Neuronal stem cell (in vitro differentiated cells): ENCODE data around the gene SMIM14.
"Not testable (repeated sequence)": the region's sequence is repeated elsewhere in the genome, so short reads cannot be mapped to it uniquely, and the experiment has no call there.

Source experiments
- DNase-seq: peaks from one replicate; pipeline ENCODE4 v3.0.0-alpha.2; 2013; ENCODE audit warnings: low spot score
- H2AFZ ChIP-seq: one replicate; pipeline ENCODE4 v1.6.1; 2013; ENCODE audit warnings: mild to moderate bottlenecking, low read length, inconsistent platforms
- H2AK5ac ChIP-seq: 2 replicates; pipeline ENCODE4 v1.6.1; 2013; ENCODE audit warnings: low read depth, mild to moderate bottlenecking, inconsistent platforms, low read length, moderate library complexity, mixed read lengths
- H2BK120ac ChIP-seq: 2 replicates; pipeline ENCODE4 v1.6.1; 2013; ENCODE audit warnings: low read depth, mild to moderate bottlenecking, inconsistent platforms, low read length, moderate library complexity, mixed read lengths
- H2BK12ac ChIP-seq: one replicate; pipeline ENCODE4 v1.6.1; 2013; ENCODE audit warnings: low read length, inconsistent platforms
- H2BK15ac ChIP-seq: 2 replicates; pipeline ENCODE4 v1.6.1; 2013; ENCODE audit warnings: mild to moderate bottlenecking, low read length, inconsistent platforms, mixed read lengths
- H2BK5ac ChIP-seq: one replicate; pipeline ENCODE4 v1.6.1; 2013; ENCODE audit warnings: inconsistent platforms, mild to moderate bottlenecking, low read length, moderate library complexity
- H3K14ac ChIP-seq: one replicate; pipeline ENCODE4 v1.6.1; 2013; ENCODE audit warnings: low read length, inconsistent platforms
- H3K18ac ChIP-seq: 2 replicates; pipeline ENCODE4 v1.6.1; 2013; ENCODE audit warnings: low read length, inconsistent platforms
- H3K23ac ChIP-seq: 2 replicates; pipeline ENCODE4 v1.6.1; 2013; ENCODE audit warnings: low read depth, mild to moderate bottlenecking, mixed read lengths, low read length, inconsistent platforms; ENCODE audit not compliant: poor library complexity
- H3K27ac ChIP-seq: replicated peaks from 3 replicates; pipeline ENCODE4 v1.5.1; 2013; ENCODE audit warnings: low read length, inconsistent platforms
- H3K27me3 ChIP-seq, 3 experiments: 2 replicates each; pipeline ENCODE4 v1.6.1; 2013; ENCODE audit warnings: low read length in 3 of 3, mild to moderate bottlenecking in 2 of 3, inconsistent platforms in 1 of 3, low read depth in 1 of 3, mixed read lengths in 1 of 3, moderate library complexity in 1 of 3; ENCODE audit not compliant: control insufficient read depth in 3 of 3, insufficient read depth in 3 of 3
- H3K36me3 ChIP-seq, 2 donors: replicated peaks in 1 of 2; 2 replicates each; pipeline ENCODE4 v1.6.1; 2013; ENCODE audit warnings: low read length in 2 of 2; ENCODE audit not compliant: control insufficient read depth in 2 of 2, insufficient read depth in 2 of 2
- H3K4ac ChIP-seq: 2 replicates; pipeline ENCODE4 v1.6.1; 2013; ENCODE audit warnings: inconsistent platforms, mild to moderate bottlenecking, low read length, moderate library complexity
- H3K4me1 ChIP-seq, 2 donors: 1 replicate in 1 of 2; 2 replicates in 1 of 2; pipeline ENCODE4 v1.6.1; 2013; ENCODE audit warnings: low read length in 2 of 2, low read depth in 1 of 2; ENCODE audit not compliant: control insufficient read depth in 2 of 2, insufficient read depth in 1 of 2
- H3K4me2 ChIP-seq: one replicate; pipeline ENCODE4 v1.6.1; 2013; ENCODE audit warnings: mild to moderate bottlenecking, low read length, inconsistent platforms; ENCODE audit not compliant: insufficient read depth, poor library complexity, severe bottlenecking
- H3K4me3 ChIP-seq, 2 donors: 2 replicates each; pipeline ENCODE4 v1.5.1; 2013; ENCODE audit warnings: low read length in 2 of 2, mild to moderate bottlenecking in 2 of 2, inconsistent platforms in 1 of 2, moderate library complexity in 1 of 2
- H3K79me1 ChIP-seq: one replicate; pipeline ENCODE4 v1.6.1; 2013; ENCODE audit warnings: low read depth, mild to moderate bottlenecking, inconsistent platforms, low read length, moderate library complexity
- H3K9ac ChIP-seq: one replicate; pipeline ENCODE4 v1.6.1; 2013; ENCODE audit warnings: mild to moderate bottlenecking, low read depth, low read length, inconsistent platforms; ENCODE audit not compliant: poor library complexity
- H3K9me3 ChIP-seq, 2 donors: replicated peaks in 1 of 2; 2 replicates each; pipeline versions ENCODE3 to v1.6.1; 2013; ENCODE audit warnings: low read length in 2 of 2, mild to moderate bottlenecking in 2 of 2, inconsistent platforms in 1 of 2, low read depth in 1 of 2, mixed read lengths in 1 of 2, moderate library complexity in 1 of 2; ENCODE audit not compliant: control insufficient read depth in 2 of 2, insufficient read depth in 1 of 2
- H4K8ac ChIP-seq: one replicate; pipeline ENCODE4 v1.6.1; 2013; ENCODE audit warnings: low read depth, mild to moderate bottlenecking, inconsistent platforms, low read length, moderate library complexity
- H4K91ac ChIP-seq: one replicate; pipeline ENCODE4 v1.6.1; 2013; ENCODE audit warnings: low read length, low read depth, mild to moderate bottlenecking, inconsistent platforms; ENCODE audit not compliant: poor library complexity
- WGBS, 2 donors: extraction: QIAGEN DNeasy Blood & Tissue Kit; methylation state at CpG; one replicate each; pipeline ENCODE4 v1.1.7; 2013; ENCODE audit warnings: missing lambda C conversion rate in 2 of 2, mixed read lengths in 1 of 2; ENCODE audit not compliant: insufficient read length in 2 of 2, insufficient replicate concordance in 1 of 2; ENCODE audit errors: extremely low coverage in 2 of 2; 5-methylcytosine and 5-hydroxymethylcytosine counted together

Gene SMIM14

GRCh38 chr4:39660045-39660444 lies 21.4 kb upstream of the SMIM14 start:
- Histone ChIP-seq H3K79me1 (no peaks in the 10 kb centered on the region), H2AFZ (no peak overlapping the region), H3K23ac (no peak overlapping the region), H3K14ac (no peak overlapping the region), H3K36me3 (no peaks in the 10 kb centered on the region), H4K8ac (no peak overlapping the region), H3K9ac (no peak overlapping the region), H4K91ac (no peak overlapping the region), H3K27me3 (no peaks in the 10 kb centered on the region), H3K4me2 (no peak overlapping the region), H3K27ac (no peak overlapping the region), H3K4me3 (no peak overlapping the region), H3K9me3 (no peaks in the 10 kb centered on the region), H2BK15ac (no peak overlapping the region), H2BK5ac (no peak overlapping the region), H2AK5ac (no peak overlapping the region), H2BK12ac (no peak overlapping the region), H3K4me1 (no peaks in the 10 kb centered on the region), H3K4ac (no peak overlapping the region), H3K18ac (no peak overlapping the region), H2BK120ac (no peak overlapping the region)
- no peak for DNase-seq
- no CpG with 5 or more reads among the region's 6 CpGs for WGBS, 2 donors

DNA sequence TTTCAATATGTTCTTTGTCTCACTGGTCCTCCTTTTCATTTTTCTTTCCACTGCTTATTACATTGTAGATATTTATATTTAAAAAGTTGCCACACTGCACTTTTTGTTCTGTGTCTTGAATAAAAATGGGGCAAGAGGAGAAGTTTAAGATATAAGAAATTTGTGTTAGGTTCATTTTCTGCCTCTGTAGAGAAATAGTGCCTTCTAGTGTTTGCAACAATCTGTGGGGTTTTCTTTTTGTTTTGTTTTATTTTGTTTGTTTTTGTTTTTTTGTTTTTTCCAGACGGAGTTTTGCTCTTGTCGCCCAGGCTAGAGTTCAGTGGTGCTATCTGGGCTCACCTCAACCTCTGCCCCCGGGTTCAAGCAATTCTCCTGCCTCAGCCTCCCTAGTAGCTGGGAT lies 20.1 kb upstream of the SMIM14 start:
- no CpG with 5 or more reads among the region's 3 CpGs for WGBS, 2 donors
- no peaks in the 10 kb centered on the region for H3K36me3 ChIP-seq

GRCh38 chr4:39657465-39657864 lies 18.8 kb upstream of the SMIM14 start:
- Histone ChIP-seq H3K4me2 (no peak overlapping the region), H3K18ac (no peak overlapping the region), H3K4me3 (no peak overlapping the region), H2BK5ac (no peak overlapping the region), H2AK5ac (no peak overlapping the region), H3K23ac (no peak overlapping the region), H3K79me1 (no peaks in the 10 kb centered on the region), H4K91ac (no peak overlapping the region), H2BK15ac (no peak overlapping the region), H3K9ac (no peak overlapping the region), H3K9me3 (no peaks in the 10 kb centered on the region), H2AFZ (no peak overlapping the region), H4K8ac (no peak overlapping the region), H3K27ac (no peak overlapping the region), H2BK12ac (no peak overlapping the region), H3K4ac (no peak overlapping the region), H3K36me3 (no peaks in the 10 kb centered on the region), H2BK120ac (no peak overlapping the region), H3K4me1 (no peaks in the 10 kb centered on the region), H3K27me3 (no peaks in the 10 kb centered on the region), H3K14ac (no peak overlapping the region)
- DNase-seq = no peak
- no CpG with 5 or more reads among the region's 6 CpGs for WGBS, 2 donors

More for the DNA sequence above, 20.1 kb upstream of the SMIM14 start:
- no peaks in the 10 kb centered on the region for H3K9me3 ChIP-seq
- no peak overlapping the region for H3K14ac ChIP-seq
- no peak overlapping the region for H2BK12ac ChIP-seq
- H3K4me3 ChIP-seq = no peak overlapping the region
- no peak overlapping the region for H3K4ac ChIP-seq
- DNase-seq = no peak
- no peaks in the 10 kb centered on the region for H3K27me3 ChIP-seq
- H2BK120ac ChIP-seq = no peak overlapping the region
- no peak overlapping the region for H3K18ac ChIP-seq
- H3K9ac ChIP-seq = no peak overlapping the region
- no peak overlapping the region for H3K27ac ChIP-seq
- H2BK15ac ChIP-seq = no peak overlapping the region
- H3K23ac ChIP-seq = no peak overlapping the region
- H4K91ac ChIP-seq = no peak overlapping the region
- H3K4me2 ChIP-seq = no peak overlapping the region
- no peaks in the 10 kb centered on the region for H3K4me1 ChIP-seq
- no peak overlapping the region for H2AFZ ChIP-seq
- H2BK5ac ChIP-seq = no peak overlapping the region
- H2AK5ac ChIP-seq = no peak overlapping the region
- H3K79me1 ChIP-seq = no peaks in the 10 kb centered on the region
- H4K8ac ChIP-seq = no peak overlapping the region

- H3K14ac ChIP-seq, H2BK120ac ChIP-seq, H3K18ac ChIP-seq, H3K4ac ChIP-seq, H3K27ac ChIP-seq, H2AFZ ChIP-seq, H2AK5ac ChIP-seq, H4K8ac ChIP-seq, H3K23ac ChIP-seq, H3K4me1 ChIP-seq, H3K4me3 ChIP-seq, H3K9ac ChIP-seq, H3K27me3 ChIP-seq, H3K36me3 ChIP-seq, H2BK12ac ChIP-seq, H3K9me3 ChIP-seq, H4K91ac ChIP-seq, H3K4me2 ChIP-seq, H3K79me1 ChIP-seq, H2BK5ac ChIP-seq, H2BK15ac ChIP-seq, DNase-seq: not testable (repeated sequence)
- WGBS, 2 donors = no CpG with 5 or more reads among the region's 5 CpGs
These were observed 18.0 kb upstream of the SMIM14 start for GRCh38 chr4:39656638-39657037.
